Forelimb muscle (tissue), 1 donor: ENCODE data around the gene OSTM1. TPM values are rescaled to one million over a fixed set of nuclear protein-coding genes. Genes with fewer than 3 reads are reported as not detected.

Experiments
- DNase-seq: peaks from one replicate; pipeline ENCODE4 v3.0.0-alpha.2; 2013; ENCODE audit warnings: low read depth
- polyA plus RNA-seq: library from polyadenylated mRNA; unstranded; fragments of 120-200 nt; gene quantifications from one replicate; pipeline ENCODE4 v1.2.1, GENCODE V29; 2013; ENCODE audit not compliant: insufficient read length

OSTM1 gene
- polyA plus RNA-seq, 1 donor = 18.2 TPM

GRCh38 chr6:108102965-108103364, 28.4 kb upstream of the OSTM1 start:
- DNase-seq = no peak

- DNase-seq = no peak
Measured at GRCh38 chr6:108100003-108100402, 25.5 kb upstream of the OSTM1 start.

GRCh38 chr6:108097882-108098281, 23.3 kb upstream of the OSTM1 start:
- no peak for DNase-seq

- no peak for DNase-seq
Measured at GRCh38 chr6:108093781-108094300, 19.3 kb upstream of the OSTM1 start.

GRCh38 chr6:108091288-108091687, 16.7 kb upstream of the OSTM1 start:
- DNase-seq = no peak

- no peak for DNase-seq
Measured at GRCh38 chr6:108083349-108083748, 8.8 kb upstream of the OSTM1 start.

GRCh38 chr6:108082539-108082938, 8.0 kb upstream of the OSTM1 start:
- DNase-seq = no peak

- DNase-seq = no peak
Measured at GRCh38 chr6:108080010-108080780, 5.7 kb upstream of the OSTM1 start.

GRCh38 chr6:108078191-108078590, 3.6 kb upstream of the OSTM1 start:
- no peak for DNase-seq

- no peak for DNase-seq
Measured at GRCh38 chr6:108074057-108074358, 533 bp downstream of the OSTM1 start.

- no peak for DNase-seq
Measured at GRCh38 chr6:108071736-108072276, 2.7 kb downstream of the OSTM1 start.

- no peak for DNase-seq
Measured at GRCh38 chr6:108068618-108069017, 5.9 kb downstream of the OSTM1 start.

GRCh38 chr6:108068182-108068581, 6.4 kb downstream of the OSTM1 start:
- no peak for DNase-seq

GRCh38 chr6:108052706-108053105, 21.8 kb downstream of the OSTM1 start:
- DNase-seq = no peak

- DNase-seq = no peak
Measured at GRCh38 chr6:108051481-108051880, 23.1 kb downstream of the OSTM1 start.

GRCh38 chr6:108039681-108040080, 34.9 kb downstream of the OSTM1 start:
- DNase-seq = no peak

GRCh38 chr6:108036884-108037283, 37.7 kb downstream of the OSTM1 start:
- no peak for DNase-seq

- no peak for DNase-seq
Measured at GRCh38 chr6:108031968-108032367, 42.6 kb downstream of the OSTM1 start.

GRCh38 chr6:108030211-108030610, 44.3 kb downstream of the OSTM1 start:
- DNase-seq = no peak

- no peak for DNase-seq
Measured at GRCh38 chr6:108029226-108029921, 45.2 kb downstream of the OSTM1 start.

GRCh38 chr6:108027594-108027993, 46.9 kb downstream of the OSTM1 start:
- DNase-seq = no peak

GRCh38 chr6:108027056-108027455, 47.5 kb downstream of the OSTM1 start:
- DNase-seq = no peak
